ENCODE results near the gene LPCAT2.

- TF ChIP-seq CTCF (IDR thresholded peaks at IDR 0.05) (no peak), POLR2A (IDR thresholded peaks at IDR 0.05) (no peak)
These were observed 2.8 kb upstream of the LPCAT2 start for GRCh38 chr16:55506083-55506482.

Measured in esophagus squamous epithelium (tissue), 4 donors.